Testis (tissue), 3 donors: ENCODE measurements around the gene ATP2B3. TPM values are rescaled to one million over a fixed set of nuclear protein-coding genes. Genes with fewer than 3 reads are reported as not detected.

Experiments
- DNase-seq: peaks from one replicate; pipeline ENCODE4 v3.0.0-alpha.2; 2019
- H3K27ac ChIP-seq, 2 donors: fragments of 200-600 bp; sonication (generic); one replicate each; pipeline ENCODE4 v1.5.1; 2019
- H3K27me3 ChIP-seq: fragments of 200-600 bp; sonication (generic); one replicate; pipeline ENCODE4 v1.5.1; 2019
- H3K36me3 ChIP-seq: fragments of 200-600 bp; sonication (generic); one replicate; pipeline ENCODE4 v1.5.1; 2017; ENCODE audit warnings: low read depth; ENCODE audit errors: missing control alignments
- H3K4me1 ChIP-seq: fragments of 200-600 bp; sonication (generic); one replicate; pipeline ENCODE4 v1.5.1; 2019
- H3K4me3 ChIP-seq, 2 donors: fragments of 200-600 bp; sonication (generic); one replicate each; pipeline ENCODE4 v1.5.1; 2017 to 2019
- H3K9me3 ChIP-seq: fragments of 200-600 bp; sonication (generic); one replicate; pipeline ENCODE4 v1.5.1; 2017
- CTCF ChIP-seq, 3 experiments: fragments of 450-650 bp in 2 of 3; fragments of 200-600 bp in 1 of 3; sonication (generic) in 1 of 3; IDR thresholded peaks; one replicate each; pipeline ENCODE4 v1.5.1; 2016 to 2019; ENCODE audit warnings: antibody characterized with exemption in 3 of 3, mild to moderate bottlenecking in 2 of 3, moderate library complexity in 1 of 3
- POLR2A ChIP-seq: fragments of 450-650 bp; IDR thresholded peaks from one replicate; pipeline ENCODE4 v1.6.1; 2017; ENCODE audit warnings: antibody characterized with exemption, mild to moderate bottlenecking, moderate library complexity
- WGBS, 2 donors: methylation state at CpG; one replicate each; pipeline ENCODE4 v1.1.5; 2018; 5-methylcytosine and 5-hydroxymethylcytosine counted together
- intact Hi-C: fragments of 100-400 bp; cut with DNase I; formaldehyde crosslinking; loops from one replicate; pipeline ENCODE4 v1.15.1; 2023; ENCODE audit warnings: low total_unique reads
- polyA plus RNA-seq: library from polyadenylated mRNA; stranded (reverse); fragments of 350-450 nt; fragmentation: Illumina TruSeq; extraction: RNeasy Lipid Tissue Mini Kit (QIAGEN cat#74804); gene quantifications from one replicate; pipeline ENCODE4 v1.2.3, GENCODE V29; 2014; ENCODE audit warnings: low read depth, low replicate concordance; ENCODE audit not compliant: insufficient read depth
- total RNA-seq, 2 donors: library from RNA; depleted of rRNA; stranded (reverse); fragments of >200 nt; gene quantifications; one replicate each; pipeline ENCODE4 v1.2.3, GENCODE V29; 2016

The ATP2B3 gene
- total and polyA plus RNA-seq, 3 donors from 2014 or later = 0.16 to 1.2 (median 0.73) TPM

GRCh38 chrX:153628129-153628528, 110.7 kb downstream of the ATP2B3 start:
- intact Hi-C loops = no loop called here
- Histone ChIP-seq H3K36me3 (no peaks in the 10 kb centered on the region), H3K4me3 (no peak overlapping the region), H3K9me3 (no peaks in the 10 kb centered on the region), H3K4me1 (no peaks in the 10 kb centered on the region), H3K27ac (no peak overlapping the region), H3K27me3 (no peaks in the 10 kb centered on the region)
- 92 to 93% methylated on average over 6 to 8 of the region's 8 CpGs for WGBS, 2 donors
- TF ChIP-seq POLR2A = no peak
- no peak for TF ChIP-seq CTCF (IDR thresholded peaks at IDR 0.05)
- no peak for DNase-seq

- Histone ChIP-seq H3K4me1 (no peaks in the 10 kb centered on the region), H3K9me3 (no peaks in the 10 kb centered on the region), H3K4me3 (no peak overlapping the region), H3K27me3 (no peaks in the 10 kb centered on the region), H3K27ac (no peak overlapping the region), H3K36me3 (no peaks in the 10 kb centered on the region)
- 100% methylated on average over 3 of the region's 12 CpGs; no CpG with 5 or more reads in 1 of the 2 donors for WGBS, 2 donors
- intact Hi-C loops = no loop called here
- no peak for DNase-seq
- TF ChIP-seq CTCF (IDR thresholded peaks at IDR 0.05) (no peak), POLR2A (no peak)
These were observed 111.2 kb downstream of the ATP2B3 start for GRCh38 chrX:153628665-153629064.

GRCh38 chrX:153631346-153631745, 113.9 kb downstream of the ATP2B3 start:
- no peak for TF ChIP-seq POLR2A
- TF ChIP-seq CTCF (IDR thresholded peaks at IDR 0.05) = no peak
- 75 to 79% methylated on average over 2 of the region's 2 CpGs for WGBS, 2 donors
- no peak overlapping the region for H3K27ac ChIP-seq
- no peaks in the 10 kb centered on the region for H3K4me1 ChIP-seq
- H3K4me3 ChIP-seq = no peak overlapping the region
- H3K36me3 ChIP-seq = no peaks in the 10 kb centered on the region
- DNase-seq = no peak
- H3K9me3 ChIP-seq = no peaks in the 10 kb centered on the region
- intact Hi-C loops = no loop called here
- no peaks in the 10 kb centered on the region for H3K27me3 ChIP-seq

- WGBS, 2 donors = 94 to 97% methylated on average over 2 to 12 of the region's 19 CpGs
- Histone ChIP-seq H3K27ac (no peak overlapping the region), H3K9me3 (no peaks in the 10 kb centered on the region), H3K27me3 (no peaks in the 10 kb centered on the region), H3K4me3 (no peak overlapping the region), H3K4me1 (no peaks in the 10 kb centered on the region), H3K36me3 (no peaks in the 10 kb centered on the region)
- DNase-seq = no peak
- TF ChIP-seq CTCF (IDR thresholded peaks at IDR 0.05) (no peak), POLR2A (no peak)
- intact Hi-C loops = no loop called here
These were observed 114.6 kb downstream of the ATP2B3 start for GRCh38 chrX:153631907-153632594.

Other genes starting within 250 kb of the ATP2B3 start
- gene PNMA6F, start 195.9 kb upstream of the ATP2B3 start, total RNA-seq = 1 to 10 TPM in 1 of 2 donors, under 1 TPM in 1; 0.79 to 1.2 TPM
- 0.84 TPM for gene PNMA6F, start 195.9 kb upstream of the ATP2B3 start, polyA plus RNA-seq
- gene ZNF275, start 183.5 kb upstream of the ATP2B3 start, total RNA-seq = 10 to 100 TPM; 58.4 to 65.0 TPM
- gene ZNF275, start 183.5 kb upstream of the ATP2B3 start, polyA plus RNA-seq = 28.7 TPM
- gene PNMA6E, start 116.3 kb upstream of the ATP2B3 start, total RNA-seq = 10 to 100 TPM in 1 of 2 donors, 1 to 10 TPM in 1; 9.7 to 24.2 TPM
- 13.3 TPM for gene PNMA6E, start 116.3 kb upstream of the ATP2B3 start, polyA plus RNA-seq
- 1 to 10 TPM; 2.2 to 3.4 TPM for gene ZFP92, start 106.2 kb upstream of the ATP2B3 start, total RNA-seq
- gene ZFP92, start 106.2 kb upstream of the ATP2B3 start, polyA plus RNA-seq = 2.1 TPM
- 1 to 10 TPM; 4.0 to 7.5 TPM for gene TREX2, start 71.6 kb upstream of the ATP2B3 start, total RNA-seq
- 0.51 TPM for gene TREX2, start 71.6 kb upstream of the ATP2B3 start, polyA plus RNA-seq
- gene HAUS7, start 47.1 kb upstream of the ATP2B3 start, total RNA-seq = 10 to 100 TPM; 34.0 to 35.2 TPM
- 18.0 TPM for gene HAUS7, start 47.1 kb upstream of the ATP2B3 start, polyA plus RNA-seq
- 10 to 100 TPM; 42.3 to 76.5 TPM for gene BGN, start 22.7 kb upstream of the ATP2B3 start, total RNA-seq
- gene BGN, start 22.7 kb upstream of the ATP2B3 start, polyA plus RNA-seq = 174 TPM
- 10 to 100 TPM; 26.9 to 27.6 TPM for gene CCNQ, start 81.5 kb downstream of the ATP2B3 start, total RNA-seq
- 19.6 TPM for gene CCNQ, start 81.5 kb downstream of the ATP2B3 start, polyA plus RNA-seq
- 10 to 100 TPM in 1 of 2 donors, 1 to 10 TPM in 1; 6.2 to 10.2 TPM for gene DUSP9, start 129.6 kb downstream of the ATP2B3 start, total RNA-seq
- gene DUSP9, start 129.6 kb downstream of the ATP2B3 start, polyA plus RNA-seq = 2.5 TPM
- gene PNCK, start 156.2 kb downstream of the ATP2B3 start, total RNA-seq = 10 to 100 TPM; 41.0 to 51.5 TPM
- gene PNCK, start 156.2 kb downstream of the ATP2B3 start, polyA plus RNA-seq = 19.9 TPM
- 100 to 1,000 TPM in 1 of 2 donors, 10 to 100 TPM in 1; 91.3 to 107 TPM for gene SLC6A8, start 170.3 kb downstream of the ATP2B3 start, total RNA-seq
- 73.5 TPM for gene SLC6A8, start 170.3 kb downstream of the ATP2B3 start, polyA plus RNA-seq
- gene BCAP31, start 206.7 kb downstream of the ATP2B3 start, total RNA-seq = 100 to 1,000 TPM; 149 to 153 TPM
- 222 TPM for gene BCAP31, start 206.7 kb downstream of the ATP2B3 start, polyA plus RNA-seq
- gene ABCD1, start 207.2 kb downstream of the ATP2B3 start, total RNA-seq = 100 to 1,000 TPM in 1 of 2 donors, 10 to 100 TPM in 1; 84.4 to 112 TPM
- 34.3 TPM for gene ABCD1, start 207.2 kb downstream of the ATP2B3 start, polyA plus RNA-seq
- gene PLXNB3, start 246.6 kb downstream of the ATP2B3 start, total RNA-seq = 10 to 100 TPM; 49.3 to 57.9 TPM
- gene PLXNB3, start 246.6 kb downstream of the ATP2B3 start, polyA plus RNA-seq = 28.0 TPM